HepG2 (cell line): ENCODE measurements around the gene SYT11. TPM values are rescaled to one million over a fixed set of nuclear protein-coding genes. Genes with fewer than 3 reads are reported as not detected.

Experiments
- FOXO4 ChIP-seq: sonication (generic); formaldehyde crosslinking; conservative IDR thresholded peaks from 2 replicates; pipeline ENCODE4 v1.8.1; 2023; ENCODE audit warnings: missing genetic modification reagents
- HES4 ChIP-seq: sonication (generic); formaldehyde crosslinking; IDR thresholded peaks from 2 replicates; pipeline ENCODE4 v1.9.0; 2021; ENCODE audit warnings: mild to moderate bottlenecking, missing genetic modification reagents, borderline replicate concordance
- HOXA5 ChIP-seq: sonication (generic); formaldehyde crosslinking; IDR thresholded peaks from 2 replicates; pipeline ENCODE4 v1.4.0; 2020; ENCODE audit warnings: missing genetic modification reagents
- KLF6 ChIP-seq: IDR thresholded peaks from 2 replicates; pipeline ENCODE4 v1.8.0; 2016; ENCODE audit warnings: missing biosample characterization, missing genetic modification reagents
- MTF2 ChIP-seq: sonication (generic); formaldehyde crosslinking; IDR thresholded peaks from 2 replicates; pipeline ENCODE4 v1.5.0; 2020; ENCODE audit warnings: missing genetic modification reagents, borderline replicate concordance
- NCOA5 ChIP-seq: sonication (generic); formaldehyde crosslinking; IDR thresholded peaks from 2 replicates; pipeline ENCODE4 v1.4.0; 2020; ENCODE audit warnings: missing genetic modification reagents
- NFAT5 ChIP-seq: sonication (generic); formaldehyde crosslinking; IDR thresholded peaks from 2 replicates; pipeline ENCODE4 v1.4.0; 2020; ENCODE audit warnings: missing genetic modification reagents
- STAG1 ChIP-seq: sonication (generic); formaldehyde crosslinking; IDR thresholded peaks from 2 replicates; pipeline ENCODE4 v1.4.0; 2020; ENCODE audit warnings: missing genetic modification reagents
- ZBED4 ChIP-seq: sonication (generic); formaldehyde crosslinking; IDR thresholded peaks from 2 replicates; pipeline ENCODE4 v1.4.0; 2020; ENCODE audit warnings: missing genetic modification reagents, borderline replicate concordance
- ZBTB2 ChIP-seq: sonication (generic); formaldehyde crosslinking; IDR thresholded peaks from 2 replicates; pipeline ENCODE4 v1.8.0; 2022; ENCODE audit warnings: low read depth, missing genetic modification reagents
- ZNF607 ChIP-seq: sonication (generic); formaldehyde crosslinking; IDR thresholded peaks from 2 replicates; pipeline ENCODE4 v1.5.1; 2020; ENCODE audit warnings: missing genetic modification reagents, mild to moderate bottlenecking, borderline replicate concordance
- ZNF784 ChIP-seq: sonication (generic); formaldehyde crosslinking; IDR thresholded peaks from 2 replicates; pipeline ENCODE4 v1.5.1; 2020; ENCODE audit warnings: missing genetic modification reagents, mild to moderate bottlenecking, borderline replicate concordance
- ZSCAN9 ChIP-seq: IDR thresholded peaks from 2 replicates; pipeline ENCODE4 v1.6.1; 2016; ENCODE audit warnings: borderline replicate concordance
- polyA plus RNA-seq, 8 experiments: library from polyadenylated mRNA; depleted of rRNA in 3 of 8; stranded (reverse) in 7 of 8; unstranded in 1 of 8; fragments of >200 nt; fragmentation: Illumina TruSeq in 4 of 8; extraction: Trizol in 4 of 8; gene quantifications; 2 replicates each; pipeline versions ENCODE4 v1.2.1 to v1.2.3, GENCODE V29; 2011 to 2016; ENCODE audit warnings: low read depth in 4 of 8, missing spikeins in 1 of 8, mixed read lengths in 1 of 8; ENCODE audit not compliant: insufficient read depth in 1 of 8
- total RNA-seq, 5 experiments: library from RNA; depleted of rRNA; stranded (reverse); fragments of >200 nt; fragmentation: Illumina TruSeq; extraction: Trizol; gene quantifications; 2 replicates each; pipeline ENCODE4 v1.2.3, GENCODE V29; 2016; ENCODE audit warnings: low read depth in 1 of 5

SYT11 gene
- total and polyA plus RNA-seq, 2 of the 13 experiments (the other 11 are each of a cell fraction or from before 2014, with no cell fraction given), result 0.22 to 0.59 TPM

GRCh38 chr1:155934097-155934935 is 74.9 kb downstream of the SYT11 start, which contains the start of gene KHDC4 (continued):
- TF ChIP-seq ZNF784 (CRISPR knock-in tag) (0 out of 2 replicates have a peak, but pooled peaks have one; percentile 58), HOXA5 (CRISPR knock-in tag) (peak; percentile 47; the same call in 1 of the 2 replicates), ZBTB2 (CRISPR knock-in tag) (0 out of 2 replicates have a peak, but pooled peaks have one; percentile 37), ZSCAN9 (CRISPR knock-in tag) (no peak; the same call in 1 of the 2 replicates), ZNF607 (peak; percentile 65; the same call in 1 of the 2 replicates), NFAT5 (CRISPR knock-in tag) (0 out of 2 replicates have a peak, but pooled peaks have one; percentile 56), ZBED4 (CRISPR knock-in tag) (0 out of 2 replicates have a peak, but pooled peaks have one; percentile 40), NCOA5 (no peak), MTF2 (0 out of 2 replicates have a peak, but pooled peaks have one; percentile 27), HES4 (CRISPR knock-in tag) (0 out of 2 replicates have a peak, but pooled peaks have one; percentile 25), KLF6 (CRISPR knock-in tag) (peak; percentile 59), STAG1 (CRISPR knock-in tag) (0 out of 2 replicates have a peak, but pooled peaks have one; percentile 6), FOXO4 (CRISPR knock-in tag) (no peak)
